K562 (cell line): Measurements from ENCODE around the gene BZW2. TPM values are rescaled to one million over a fixed set of nuclear protein-coding genes. Genes with fewer than 3 reads are reported as not detected.

Source experiments
- ATAC-seq: fragments of 200-7000 bp; cut with Tn5 transposase; 3 replicates; pipeline ENCODE4 v1.9.1; 2020; ENCODE audit warnings: moderate library complexity
- BruUV-seq: library from RNA; stranded (reverse); fragments of 400-500 nt; replicated peaks from 2 replicates; lab custom pipeline; 2021; lab: Mats Ljungman, UMichigan
- CTCF ChIA-PET: fragments of 300-600 bp; formaldehyde crosslinking; extraction: SDS; loops from one replicate; lab custom pipeline; 2021; ENCODE audit warnings: low intra/inter-chr PET ratio; lab: Yijun Ruan, JAX
- POLR2A ChIA-PET: fragments of 300-600, 350-650 bp; sonication (Branson Sonifier 250); formaldehyde crosslinking; extraction: SDS; loops from one replicate; lab custom pipeline; 2021; ENCODE audit warnings: antibody characterized with exemption, inconsistent platforms; lab: Yijun Ruan, JAX
- DNase-seq, 4 experiments: peaks; one replicate each; pipeline versions ENCODE4 v3.0.0 to v3.0.0-alpha.2; 2011 to 2018; ENCODE audit warnings: low spot score in 3 of 4, mixed read lengths in 3 of 4; ENCODE audit errors: extremely low read depth in 1 of 4
- FAIRE-seq: peaks from 2 replicates; lab custom pipeline; 2011; peaks lifted over from hg19 to GRCh38; lab: Jason Lieb, UNC
- H2AFZ ChIP-seq: 2 replicates; pipeline ENCODE4 v1.6.0; 2011; ENCODE audit warnings: low read depth, low read length, control low read depth, inconsistent platforms
- H3K27ac ChIP-seq: fragments of 200-600 bp; 3 replicates; pipeline ENCODE4 v1.8.0; 2011; ENCODE audit warnings: low read depth, mild to moderate bottlenecking, control low read depth, inconsistent platforms, low read length, moderate library complexity, mixed read lengths; ENCODE audit errors: extremely low read depth
- H3K27me3 ChIP-seq, 2 experiments: fragments of 300-600 bp in 1 of 2; 2 replicates in 1 of 2; 3 replicates in 1 of 2; pipeline versions ENCODE4 v1.6.0 to v1.8.0; 2011; ENCODE audit warnings: inconsistent platforms in 2 of 2, low read length in 2 of 2, mild to moderate bottlenecking in 1 of 2, mixed read lengths in 1 of 2, moderate library complexity in 1 of 2; ENCODE audit not compliant: control insufficient read depth in 2 of 2, insufficient read depth in 2 of 2
- H3K36me3 ChIP-seq: fragments of 300-600 bp; 3 replicates; pipeline ENCODE4 v1.8.0; 2011; ENCODE audit warnings: mild to moderate bottlenecking, low read length, inconsistent platforms; ENCODE audit not compliant: control insufficient read depth, insufficient read depth
- H3K4me1 ChIP-seq, 2 experiments: fragments of 200-600 bp in 1 of 2; replicated peaks in 1 of 2; 2 replicates in 1 of 2; 3 replicates in 1 of 2; pipeline versions ENCODE4 v1.5.1 to v1.8.0; 2011; ENCODE audit warnings: inconsistent platforms in 2 of 2, low read length in 2 of 2, mild to moderate bottlenecking in 1 of 2, mixed read lengths in 1 of 2, moderate library complexity in 1 of 2; ENCODE audit not compliant: control insufficient read depth in 2 of 2, insufficient read depth in 2 of 2
- H3K4me2 ChIP-seq: 2 replicates; pipeline ENCODE4 v1.6.1; 2011; ENCODE audit warnings: low read length, control low read depth, inconsistent platforms, mixed read lengths; ENCODE audit not compliant: insufficient read depth
- H3K4me3 ChIP-seq: fragments of 200-600 bp; sonication (generic), shearing (Covaris generic); 2 replicates; pipeline ENCODE4 v1.5.1; 2016; ENCODE audit warnings: control low read depth, inconsistent platforms
- H3K79me2 ChIP-seq: fragments of 200-600 bp; 3 replicates; pipeline ENCODE4 v1.8.0; 2011; ENCODE audit warnings: low read length, inconsistent platforms; ENCODE audit not compliant: control insufficient read depth, insufficient read depth
- H3K9ac ChIP-seq, 2 experiments: 2 replicates each; pipeline versions ENCODE4 v1.6.0 to v1.6.1; 2011; ENCODE audit warnings: low read depth in 2 of 2, low read length in 2 of 2, control low read depth in 1 of 2, inconsistent platforms in 1 of 2, mild to moderate bottlenecking in 1 of 2, mixed read lengths in 1 of 2; ENCODE audit not compliant: insufficient read depth in 1 of 2
- H3K9me1 ChIP-seq: one replicate; pipeline ENCODE4 v1.6.0; 2011; ENCODE audit warnings: inconsistent platforms, mild to moderate bottlenecking, low read length, moderate library complexity; ENCODE audit not compliant: control insufficient read depth, insufficient read depth
- H3K9me3 ChIP-seq: replicated peaks from 2 replicates; pipeline ENCODE4 v1.5.1; 2011; ENCODE audit warnings: low read depth, low read length, inconsistent platforms; ENCODE audit not compliant: control insufficient read depth, insufficient read depth
- H4K20me1 ChIP-seq: replicated peaks from 2 replicates; pipeline ENCODE4 v1.6.1; 2011; ENCODE audit warnings: low read length, inconsistent platforms, mixed read lengths; ENCODE audit not compliant: control insufficient read depth, insufficient read depth
- ASH1L ChIP-seq: fragments of 450-650 bp; IDR thresholded peaks from 2 replicates; pipeline ENCODE4 v1.6.1; 2018; ENCODE audit warnings: borderline replicate concordance, mild to moderate bottlenecking, low read depth; ENCODE audit not compliant: partially characterized antibody
- ATF2 ChIP-seq: sonication (generic); formaldehyde crosslinking; IDR thresholded peaks from 2 replicates; pipeline ENCODE4 v1.8.1; 2022; ENCODE audit warnings: missing genetic modification reagents
- CBX5 ChIP-seq: IDR thresholded peaks from 2 replicates; pipeline ENCODE4 v1.6.1; 2014; ENCODE audit warnings: low read depth, borderline replicate concordance
- CREBBP ChIP-seq: IDR thresholded peaks from one replicate; pipeline ENCODE4 v1.6.1; 2012; ENCODE audit warnings: low read depth, mild to moderate bottlenecking, control low read depth, inconsistent platforms, low read length
- DDX20 ChIP-seq: fragments of 450-650 bp; IDR thresholded peaks from 2 replicates; pipeline ENCODE4 v1.6.1; 2016; ENCODE audit warnings: missing genetic modification characterization, low read depth, mild to moderate bottlenecking, missing compliant biosample characterization, moderate library complexity
- EZH2 ChIP-seq: IDR thresholded peaks from 2 replicates; pipeline ENCODE4 v1.6.1; 2012; ENCODE audit warnings: low read depth, mild to moderate bottlenecking, inconsistent platforms, low read length, borderline replicate concordance
- HDAC2 ChIP-seq: fragments of 450-650 bp; IDR thresholded peaks from 2 replicates; pipeline ENCODE4 v1.6.1; 2016; ENCODE audit warnings: mild to moderate bottlenecking
- KAT8 ChIP-seq: fragments of 450-650 bp; IDR thresholded peaks from 2 replicates; pipeline ENCODE4 v1.6.1; 2016; ENCODE audit warnings: low read depth, mild to moderate bottlenecking
- KDM4B ChIP-seq, 2 experiments: fragments of 450-650 bp in 1 of 2; sonication (generic) in 1 of 2; IDR thresholded peaks; 2 replicates each; pipeline ENCODE4 v1.6.1; 2016 to 2017; ENCODE audit warnings: borderline replicate concordance in 2 of 2, antibody characterized with exemption in 1 of 2, low read depth in 1 of 2, mild to moderate bottlenecking in 1 of 2
- OTX1 ChIP-seq: fragments of 450-650 bp; formaldehyde crosslinking; IDR thresholded peaks from 2 replicates; pipeline ENCODE4 v1.4.0; 2022; ENCODE audit warnings: mild to moderate bottlenecking
- PTTG1 ChIP-seq: fragments of 450-650 bp; IDR thresholded peaks from 2 replicates; pipeline ENCODE4 v1.6.1; 2016; ENCODE audit warnings: low read depth, mild to moderate bottlenecking, missing genetic modification characterization, missing compliant biosample characterization
- RBFOX2 ChIP-seq: fragments of 200-400 bp; formaldehyde crosslinking; IDR thresholded peaks from 2 replicates; pipeline ENCODE4 v1.6.1; 2017; ENCODE audit warnings: low read depth, mild to moderate bottlenecking, low read length, moderate library complexity
- TAF7 ChIP-seq: fragments of 450-650 bp; IDR thresholded peaks from 2 replicates; pipeline ENCODE4 v1.6.1; 2016; ENCODE audit warnings: missing genetic modification characterization, missing compliant biosample characterization
- ZBTB9 ChIP-seq: fragments of 450-650 bp; formaldehyde crosslinking; IDR thresholded peaks from 2 replicates; pipeline ENCODE4 v1.4.0; 2020; ENCODE audit warnings: mild to moderate bottlenecking, moderate library complexity
- ZNF766 ChIP-seq: fragments of 200-800 bp; sonication (Bioruptor generic); conservative IDR thresholded peaks from 2 replicates; pipeline ENCODE4 v1.6.1; 2016; ENCODE audit warnings: missing genetic modification characterization, missing compliant biosample characterization
- WGBS: fragments of 100-300 bp; shearing (Covaris generic); methylation state at CpG from one replicate; pipeline ENCODE4 v1.1.6; 2016; ENCODE audit warnings: low coverage, mixed read lengths; ENCODE audit not compliant: insufficient coverage; ENCODE audit errors: missing lambda C conversion rate; 5-methylcytosine and 5-hydroxymethylcytosine counted together
- in situ Hi-C: fragments of 300-500 bp; cut with MboI; formaldehyde crosslinking; loops from 4 replicates; pipeline ENCODE4 v1.15.0; 2018; ENCODE audit warnings: inconsistent platforms, mixed read lengths
- intact Hi-C: fragments of 100-400 bp; cut with micrococcal nuclease; formaldehyde crosslinking; loops from 2 replicates; pipeline ENCODE4 v1.14.2; 2022
- polyA plus RNA-seq, 8 experiments: library from polyadenylated mRNA; depleted of rRNA in 4 of 8; stranded (reverse) in 5 of 8; unstranded in 3 of 8; fragments of >200 nt; fragmentation: Nextera tagmentation in 2 of 8; fragmentation: Illumina TruSeq in 1 of 8; extraction: Ambion mirVana in 2 of 8; extraction: Trizol in 1 of 8; gene quantifications; 2 replicates each; pipeline versions ENCODE4 v1.2.1 to v1.2.3, GENCODE V29; 2011 to 2014; ENCODE audit warnings: inconsistent platforms in 1 of 8, missing spikeins in 1 of 8
- total RNA-seq, 7 experiments: library from RNA; depleted of rRNA in 6 of 7; stranded (reverse); fragments of >200 nt in 6 of 7; fragmentation: Illumina TruSeq in 2 of 7; extraction: Trizol in 2 of 7; gene quantifications; 2 replicates each; pipeline versions ENCODE4 v1.2.1 to v1.2.3, GENCODE V29; 2011 to 2021; ENCODE audit warnings: low replicate concordance in 1 of 7
- TF ChIP-seq, protein P1 (sequence below): fragments of 250-450 bp; sonication (Bioruptor Pico); IDR thresholded peaks from 2 replicates; pipeline ENCODE4 v1.8.0; 2021; ENCODE audit warnings: mild to moderate bottlenecking, moderate library complexity
- TF ChIP-seq, protein P2 (sequence below): fragments of 450-650 bp; formaldehyde crosslinking; IDR thresholded peaks from 2 replicates; pipeline ENCODE4 v1.4.0; 2022; ENCODE audit warnings: missing genetic modification characterization
- TF ChIP-seq, protein P3 (sequence below): fragments of 450-650 bp; formaldehyde crosslinking; IDR thresholded peaks from 2 replicates; pipeline ENCODE4 v1.4.0; 2022; ENCODE audit warnings: mild to moderate bottlenecking, moderate library complexity

The BZW2 gene
- total and polyA plus RNA-seq, 9 of the 15 experiments (the other 6 are each of a cell fraction or from before 2014, with no cell fraction given) = 140 to 316 (median 173) TPM

DNA sequence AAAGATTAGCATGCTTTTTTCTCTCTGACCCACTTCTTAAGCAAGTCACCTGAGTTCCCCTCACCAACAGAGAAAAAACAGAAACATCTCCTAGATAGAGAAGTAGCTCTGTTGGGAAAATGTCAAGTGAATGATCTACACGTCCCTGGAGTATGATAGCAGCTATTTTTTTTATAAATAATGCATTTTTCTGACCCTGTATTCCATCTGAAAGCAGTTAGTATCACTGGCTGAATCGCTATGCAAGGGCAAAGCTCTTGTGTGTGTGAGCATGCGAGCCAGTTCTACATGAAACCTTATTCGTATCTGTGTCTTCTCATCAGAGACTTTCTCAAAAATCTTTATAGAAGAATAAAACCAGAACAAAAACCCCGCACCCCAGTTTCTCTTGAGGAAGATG is 8.6 kb upstream of the BZW2 start:
- H3K4me2 ChIP-seq = no peak overlapping the region
- H3K4me3 ChIP-seq = no peak overlapping the region
- no peak overlapping the region for H3K9ac ChIP-seq
- H3K4me1 ChIP-seq = no peaks in the 10 kb centered on the region; a peak in 1 of 5 replicates
- H2AFZ ChIP-seq = no peak overlapping the region
- H3K79me2 ChIP-seq = peaks cover 66% of the 10 kb centered on the region
- ATAC-seq (peak; percentile 30; the same call in 2 of the 3 replicates), FAIRE-seq (no peak), DNase-seq (no peak)
- H3K36me3 ChIP-seq = peaks cover 69% of the 10 kb centered on the region
- H3K27me3 ChIP-seq = no peaks in the 10 kb centered on the region
- no peak overlapping the region for H3K27ac ChIP-seq
- no peaks in the 10 kb centered on the region for H3K9me1 ChIP-seq
- BruUV-seq = no TSS peak
- CTCF ChIA-PET = no interaction called here
- no peaks in the 10 kb centered on the region for H3K9me3 ChIP-seq
- intact Hi-C loops (no loop called here), in situ Hi-C loops (no loop called here)
- no peaks in the 10 kb centered on the region for H4K20me1 ChIP-seq
- POLR2A ChIA-PET = interaction anchor here (1.0 to 1.7 kb wide), 5 partner anchors 9 to 30 kb away, joined by 3 to 9 read pairs (median 4); no protein-coding TSS in a partner anchor
- WGBS = 71% methylated on average over 5 of the region's 5 CpGs
- TF ChIP-seq DDX20 (tag) (no peak), TAF7 (tag) (no peak), KDM4B (IDR thresholded peaks at IDR 0.05; ENCODE audit: borderline replicate concordance in 2 of 2, low read depth in 1 of 2) (no peak), ZBTB9 (no peak), PTTG1 (tag) (no peak), CBX5 (no peak), RBFOX2 (no peak), ZNF766 (CRISPR knock-in tag) (no peak), EZH2 (no peak), CREBBP (no peak), KAT8 (no peak), ATF2 (CRISPR knock-in tag) (no peak), HDAC2 (no peak), OTX1 (CRISPR knock-in tag) (no peak), ASH1L (no peak)
- TF ChIP-seq, protein P1, sequence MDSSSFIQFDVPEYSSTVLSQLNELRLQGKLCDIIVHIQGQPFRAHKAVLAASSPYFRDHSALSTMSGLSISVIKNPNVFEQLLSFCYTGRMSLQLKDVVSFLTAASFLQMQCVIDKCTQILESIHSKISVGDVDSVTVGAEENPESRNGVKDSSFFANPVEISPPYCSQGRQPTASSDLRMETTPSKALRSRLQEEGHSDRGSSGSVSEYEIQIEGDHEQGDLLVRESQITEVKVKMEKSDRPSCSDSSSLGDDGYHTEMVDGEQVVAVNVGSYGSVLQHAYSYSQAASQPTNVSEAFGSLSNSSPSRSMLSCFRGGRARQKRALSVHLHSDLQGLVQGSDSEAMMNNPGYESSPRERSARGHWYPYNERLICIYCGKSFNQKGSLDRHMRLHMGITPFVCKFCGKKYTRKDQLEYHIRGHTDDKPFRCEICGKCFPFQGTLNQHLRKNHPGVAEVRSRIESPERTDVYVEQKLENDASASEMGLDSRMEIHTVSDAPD (CRISPR knock-in tag) = no peak
- TF ChIP-seq, protein P2, sequence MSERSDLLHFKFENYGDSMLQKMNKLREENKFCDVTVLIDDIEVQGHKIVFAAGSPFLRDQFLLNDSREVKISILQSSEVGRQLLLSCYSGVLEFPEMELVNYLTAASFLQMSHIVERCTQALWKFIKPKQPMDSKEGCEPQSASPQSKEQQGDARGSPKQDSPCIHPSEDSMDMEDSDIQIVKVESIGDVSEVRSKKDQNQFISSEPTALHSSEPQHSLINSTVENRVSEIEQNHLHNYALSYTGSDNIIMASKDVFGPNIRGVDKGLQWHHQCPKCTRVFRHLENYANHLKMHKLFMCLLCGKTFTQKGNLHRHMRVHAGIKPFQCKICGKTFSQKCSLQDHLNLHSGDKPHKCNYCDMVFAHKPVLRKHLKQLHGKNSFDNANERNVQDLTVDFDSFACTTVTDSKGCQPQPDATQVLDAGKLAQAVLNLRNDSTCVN (CRISPR knock-in tag) = no peak
- TF ChIP-seq, protein P3, sequence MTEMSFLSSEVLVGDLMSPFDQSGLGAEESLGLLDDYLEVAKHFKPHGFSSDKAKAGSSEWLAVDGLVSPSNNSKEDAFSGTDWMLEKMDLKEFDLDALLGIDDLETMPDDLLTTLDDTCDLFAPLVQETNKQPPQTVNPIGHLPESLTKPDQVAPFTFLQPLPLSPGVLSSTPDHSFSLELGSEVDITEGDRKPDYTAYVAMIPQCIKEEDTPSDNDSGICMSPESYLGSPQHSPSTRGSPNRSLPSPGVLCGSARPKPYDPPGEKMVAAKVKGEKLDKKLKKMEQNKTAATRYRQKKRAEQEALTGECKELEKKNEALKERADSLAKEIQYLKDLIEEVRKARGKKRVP (CRISPR knock-in tag) = no peak
